Anterior cingulate cortex (tissue), 58 donors: ENCODE data around the gene THSD4.

ENCODE experiments used
- DNase-seq, 58 donors: peaks; one replicate each; lab custom pipeline; 2025; lab: John Stamatoyannopoulos, UW

THSD4 gene

GRCh38 chr15:71278989-71279756 lies 163.9 kb downstream of the THSD4 start:
- DNase-seq = no peak

DNA sequence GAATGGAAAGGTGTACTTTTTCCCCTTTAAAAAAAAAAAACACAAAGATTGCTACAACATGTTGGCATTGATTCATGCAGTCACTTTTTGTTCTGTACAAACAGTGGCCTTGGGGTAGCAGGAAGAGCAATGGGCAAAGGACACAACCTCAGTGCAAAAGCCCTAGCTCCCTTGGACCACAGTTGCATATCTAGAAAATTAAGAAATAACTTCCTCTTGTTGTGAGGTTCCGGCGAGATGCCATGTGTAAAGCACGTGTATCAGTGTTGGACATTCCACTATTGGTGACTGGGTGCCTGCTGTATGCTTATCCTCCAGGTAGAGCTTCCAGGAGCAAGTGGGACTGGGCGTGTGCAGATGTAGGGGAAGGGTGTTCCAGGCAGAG lies 164.5 kb downstream of the THSD4 start:
- DNase-seq = no peak

GRCh38 chr15:71280206-71280605 lies 164.9 kb downstream of the THSD4 start:
- DNase-seq = no peak

DNA sequence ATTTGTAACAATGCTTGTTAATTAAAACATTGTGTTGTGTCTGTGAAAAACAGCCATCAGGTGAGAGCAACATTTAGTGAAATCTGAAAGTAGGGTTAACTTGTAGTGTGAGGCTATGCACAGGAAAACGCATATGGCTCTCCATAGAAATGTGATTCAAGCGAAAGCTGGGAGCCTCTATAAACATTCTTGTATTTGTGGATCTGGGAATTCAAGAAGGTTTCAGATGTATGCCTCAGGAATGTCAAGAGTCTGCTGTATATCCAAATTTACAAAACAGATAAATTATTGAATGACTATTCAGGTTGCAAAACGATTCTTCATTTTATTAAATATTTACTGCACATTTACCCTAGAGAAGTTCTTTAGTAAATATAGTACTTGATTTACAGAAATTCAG lies 166.0 kb downstream of the THSD4 start:
- DNase-seq = no peak

DNA sequence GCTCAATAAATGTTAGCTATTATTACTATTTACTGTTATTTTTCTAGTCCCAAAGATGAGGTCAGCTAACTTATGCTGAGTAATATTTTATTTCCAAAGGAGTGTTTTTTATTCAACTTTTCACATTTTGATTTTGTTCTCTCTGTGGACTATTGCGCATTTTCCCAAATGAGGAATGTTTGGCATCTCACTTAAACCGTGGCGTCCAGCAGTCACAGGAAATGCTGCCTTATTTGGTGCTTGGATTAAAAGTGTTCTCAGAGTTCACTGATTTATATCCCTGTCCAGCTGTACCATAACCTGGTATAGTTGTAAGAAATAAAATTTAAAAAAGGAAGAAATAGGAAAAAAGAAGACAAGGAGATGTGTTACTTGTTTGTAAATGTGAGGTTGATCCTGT lies 166.8 kb downstream of the THSD4 start:
- no peak for DNase-seq

DNA sequence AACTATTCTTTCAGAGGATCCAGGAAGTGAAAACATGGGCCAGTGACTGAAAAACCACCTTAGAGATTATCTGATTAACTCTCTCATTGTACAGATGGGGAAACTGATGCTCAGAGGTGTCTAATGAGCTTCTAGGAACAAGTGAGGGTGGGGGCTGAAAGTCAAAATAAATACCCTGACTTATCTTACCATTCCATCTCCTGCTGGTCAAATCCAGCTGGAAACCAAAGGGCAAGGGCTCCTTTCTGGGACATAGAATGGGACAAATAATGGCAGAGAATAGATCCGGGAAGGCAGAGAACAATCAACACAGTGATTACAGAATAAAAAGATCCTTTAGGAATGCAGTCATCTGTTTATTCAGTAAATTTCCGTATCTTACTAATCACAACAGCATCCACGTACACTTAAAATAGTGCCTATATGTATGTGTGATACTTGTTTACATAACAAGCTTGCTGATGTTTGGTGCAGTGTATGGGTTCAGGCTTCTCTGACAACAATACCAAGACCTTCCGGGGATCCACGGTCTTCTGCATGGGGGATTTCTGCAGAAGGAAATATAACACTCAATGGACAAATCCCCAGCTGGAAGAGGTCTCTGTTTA lies 173.2 kb downstream of the THSD4 start:
- no peak for DNase-seq

DNA sequence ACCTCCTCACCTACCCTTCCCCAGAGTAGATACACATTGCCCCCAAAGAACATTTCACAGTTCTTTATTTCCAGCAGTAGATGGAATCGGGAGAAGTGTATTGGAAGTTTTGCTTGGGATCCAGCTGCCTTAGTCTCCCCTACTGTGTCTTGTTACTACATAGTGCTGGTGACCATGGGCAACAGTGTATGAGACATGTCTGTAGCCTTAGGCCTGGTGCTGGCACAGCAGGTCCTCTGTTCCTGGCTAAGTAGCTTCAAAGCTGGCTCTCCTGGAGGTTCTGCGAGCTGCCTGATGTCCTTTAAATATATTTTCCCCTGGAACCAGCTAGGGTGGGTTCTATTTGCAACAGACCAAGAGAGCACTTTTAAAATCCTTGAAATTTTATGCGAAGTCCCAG lies 174.7 kb downstream of the THSD4 start:
- DNase-seq = no peak

GRCh38 chr15:71290881-71291635 lies 175.8 kb downstream of the THSD4 start:
- DNase-seq = no peak

DNA sequence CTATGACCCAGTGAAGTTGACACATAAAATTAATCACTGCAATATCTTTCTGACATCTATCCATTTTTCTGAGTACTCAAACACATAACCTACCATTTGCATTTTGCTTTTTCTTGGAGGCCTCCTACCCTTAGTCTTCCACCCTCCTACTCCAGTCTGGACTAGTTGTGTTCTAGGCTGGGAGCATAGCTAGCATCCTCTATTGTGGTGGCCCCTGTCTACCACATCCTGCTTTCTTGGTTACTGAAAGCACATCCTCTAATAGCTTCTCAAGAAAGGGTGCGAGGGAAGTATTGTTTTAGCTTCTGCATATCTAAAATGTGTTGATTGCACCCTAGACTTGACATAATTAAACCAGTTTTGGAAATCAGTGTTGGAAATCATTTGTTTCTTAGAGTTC lies 176.5 kb downstream of the THSD4 start:
- no peak for DNase-seq

GRCh38 chr15:71293723-71294122 lies 178.5 kb downstream of the THSD4 start:
- DNase-seq = no peak

- no peak for DNase-seq
These were observed 179.1 kb downstream of the THSD4 start for GRCh38 chr15:71294251-71294910.

DNA sequence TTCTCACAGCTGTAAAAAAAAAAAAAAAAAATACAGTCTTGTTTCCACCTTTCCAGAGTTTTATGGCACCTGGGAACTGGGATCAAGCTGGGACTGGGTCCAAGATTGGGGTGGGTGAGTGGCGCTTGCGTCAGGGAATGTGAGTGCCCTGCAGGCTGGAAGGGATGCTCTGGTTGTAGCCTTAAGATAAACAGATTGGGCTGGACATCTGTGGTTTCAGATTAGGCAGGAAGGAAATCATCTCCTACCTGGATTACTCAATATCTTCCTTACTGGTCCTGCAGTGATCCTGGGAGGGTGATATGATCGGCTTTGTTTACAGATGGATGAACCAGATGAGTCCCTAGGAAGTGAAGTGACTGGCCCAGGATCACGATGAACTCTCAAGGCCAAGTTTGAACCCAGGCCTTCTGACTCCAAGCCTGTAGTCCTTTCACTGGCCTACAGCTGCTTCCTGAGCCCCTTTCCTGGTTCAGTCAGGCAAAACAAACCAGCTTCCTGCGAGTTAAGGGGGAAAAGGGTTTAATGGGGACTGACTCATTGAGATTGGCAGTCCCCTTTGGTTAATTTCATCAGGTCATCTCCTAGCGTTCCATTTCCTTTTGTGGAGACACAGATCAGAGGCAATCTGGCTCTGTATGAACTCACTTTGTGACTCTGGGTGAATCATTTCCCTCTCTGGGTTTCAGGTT lies 179.8 kb downstream of the THSD4 start:
- no peak for DNase-seq

DNA sequence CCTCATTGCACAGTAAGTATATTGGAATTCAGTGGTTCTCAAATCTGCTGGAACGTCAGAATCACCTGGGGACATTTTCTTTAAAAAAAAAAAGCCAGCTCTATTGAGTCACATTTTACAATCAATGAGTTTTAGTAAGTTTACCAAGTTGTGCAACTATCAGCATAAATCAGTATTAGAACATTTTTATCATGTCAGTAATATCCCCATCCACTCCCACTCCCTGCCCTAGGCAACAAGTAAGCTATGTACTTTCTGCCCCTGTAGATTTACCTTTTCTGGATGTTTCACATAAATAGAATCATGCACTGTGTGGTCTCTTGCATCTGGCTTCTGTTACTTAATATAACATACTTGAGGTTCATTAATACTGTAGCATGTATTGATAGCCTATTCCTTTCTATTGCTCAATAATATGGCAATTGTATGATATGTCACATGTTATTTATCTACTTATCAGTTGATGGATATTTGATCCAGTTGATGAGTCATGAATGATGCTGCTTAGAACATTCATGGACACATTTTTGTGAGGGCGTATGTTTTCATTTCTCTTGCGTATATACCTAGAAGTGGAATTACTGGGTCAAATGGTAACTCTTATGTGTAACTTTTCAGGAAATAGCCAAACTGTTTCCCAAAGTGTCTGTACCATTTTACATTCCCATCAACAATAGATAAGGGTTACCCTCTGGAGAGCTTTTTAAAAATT lies 180.5 kb downstream of the THSD4 start:
- DNase-seq = no peak

- DNase-seq = no peak
These were observed 181.0 kb downstream of the THSD4 start for GRCh38 chr15:71296315-71296679.

- no peak for DNase-seq
These were observed 186.8 kb downstream of the THSD4 start for GRCh38 chr15:71301958-71302621.

DNA sequence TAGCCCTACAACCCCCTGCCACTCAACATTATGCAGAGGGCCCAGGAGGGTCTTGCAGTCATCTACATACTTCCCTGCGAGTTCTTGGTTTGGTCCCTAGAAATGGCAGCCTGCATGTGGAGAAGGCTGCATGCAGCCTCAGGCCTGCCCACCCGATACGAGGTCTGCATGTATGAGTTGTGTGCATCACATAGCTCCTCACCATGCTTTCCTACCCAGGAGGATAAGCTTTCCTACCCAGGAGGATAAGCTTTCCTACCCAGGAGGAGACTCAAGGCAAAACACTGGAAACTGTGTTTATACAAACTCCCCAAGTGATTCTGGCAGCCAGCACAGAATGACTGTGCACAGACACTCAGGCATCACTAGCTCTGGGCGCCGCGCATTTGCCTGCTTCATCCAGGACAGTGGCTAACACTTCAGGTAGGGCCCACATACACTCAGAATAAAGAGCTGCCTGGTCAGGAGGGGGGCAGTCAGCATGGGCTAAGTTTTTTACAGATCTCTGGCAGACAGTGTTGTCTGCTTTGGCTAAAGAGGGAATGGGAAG lies 187.7 kb downstream of the THSD4 start:
- no peak for DNase-seq

DNA sequence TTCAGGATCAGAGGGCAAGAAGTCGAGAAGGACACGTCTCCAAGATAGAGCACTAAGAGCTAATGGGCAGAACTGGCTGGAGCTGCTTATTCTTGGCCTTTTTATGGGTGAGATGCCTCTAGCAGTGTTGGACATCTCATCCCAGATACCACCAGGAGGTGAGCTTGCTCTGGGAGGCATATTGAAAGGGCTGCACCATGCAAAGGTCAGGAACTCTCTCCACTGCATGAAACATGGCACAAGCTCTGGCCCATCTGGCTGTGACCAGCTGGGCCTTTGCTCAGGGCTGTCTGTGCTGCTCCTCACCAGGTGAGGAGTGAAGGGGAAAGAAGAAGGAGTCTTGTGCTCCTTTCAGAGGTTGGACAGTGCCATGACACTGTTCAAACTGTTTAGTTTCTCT lies 188.7 kb downstream of the THSD4 start:
- no peak for DNase-seq

GRCh38 chr15:71304681-71305080 lies 189.4 kb downstream of the THSD4 start:
- DNase-seq = no peak

DNA sequence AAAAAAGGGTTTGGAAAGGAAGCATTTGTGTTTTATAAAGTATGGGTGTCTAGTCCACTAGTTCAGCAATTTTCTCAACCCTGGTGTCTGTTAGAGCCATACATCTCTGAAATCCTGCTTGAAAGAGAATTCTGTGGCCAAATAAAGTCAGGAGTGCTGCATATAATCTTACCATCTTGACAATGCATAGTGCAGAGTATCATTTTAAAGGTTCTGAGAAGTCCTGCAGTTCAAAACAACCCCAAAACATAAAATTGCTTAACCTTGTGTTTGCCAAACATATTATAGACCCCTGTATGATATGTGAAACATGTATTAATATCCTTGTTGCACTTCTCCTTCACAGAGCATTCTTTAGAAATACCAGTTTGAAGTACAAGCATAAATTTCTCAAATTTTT lies 191.3 kb downstream of the THSD4 start:
- DNase-seq = no peak
